NCI-H128 (cell line): ENCODE data around the gene FBXL16.

ENCODE experiments used
- DNase-seq: peaks from one replicate; lab custom pipeline; 2025; ENCODE audit not compliant: unreplicated experiment; lab: John Stamatoyannopoulos, UW

FBXL16 gene

DNA sequence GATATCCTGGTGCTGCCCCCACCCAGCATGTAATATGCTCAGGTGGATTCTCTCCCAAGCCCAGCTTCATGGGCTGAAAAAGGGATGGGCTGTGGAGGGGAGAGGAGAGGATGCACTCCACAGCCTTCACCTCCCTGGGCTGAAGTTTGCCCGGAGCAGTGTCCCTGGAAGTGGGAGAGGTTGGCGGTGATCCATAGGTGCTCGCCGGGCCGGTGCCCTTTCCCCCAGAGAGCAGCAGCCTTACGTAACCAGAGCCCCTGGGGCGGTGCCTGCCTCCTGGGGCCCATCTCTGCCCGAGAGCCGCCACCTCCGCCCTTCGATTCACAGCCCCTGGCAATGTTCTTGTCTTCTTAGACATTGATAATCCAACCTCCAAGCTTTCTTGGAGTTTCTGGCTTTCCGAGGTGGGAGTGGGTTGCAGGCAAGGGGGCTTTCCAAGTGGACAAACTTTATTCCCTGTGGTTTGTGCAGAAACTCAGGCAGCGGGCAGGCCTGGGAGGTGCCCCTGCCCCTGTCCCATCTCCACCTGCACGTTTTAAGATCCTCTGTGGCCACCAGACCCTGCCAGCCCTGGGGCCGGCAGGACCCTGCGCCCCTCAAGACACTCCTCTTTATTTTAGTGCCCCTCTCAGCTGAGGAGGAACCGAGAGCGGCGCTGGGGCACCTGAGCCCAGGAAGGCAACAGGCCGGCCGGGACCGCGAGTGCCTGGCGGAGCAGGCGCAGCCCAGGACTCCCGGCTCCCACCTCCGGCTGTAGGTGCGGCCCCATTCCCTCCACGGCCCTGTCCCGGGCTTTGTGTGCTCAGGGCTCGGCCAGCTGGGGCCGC lies 59.5 kb downstream of the FBXL16 start:
- no peak for DNase-seq

GRCh38 chr16:644556-644955 lies 61.0 kb downstream of the FBXL16 start:
- DNase-seq = no peak

- DNase-seq = no peak
These were observed 62.6 kb downstream of the FBXL16 start for GRCh38 chr16:643050-643368.
